ENCODE results near the gene BTG2. TPM values are rescaled to one million over a fixed set of nuclear protein-coding genes. Genes with fewer than 3 reads are reported as not detected.
"Not testable (repeated sequence)": the region's sequence is repeated elsewhere in the genome, so short reads cannot be mapped to it uniquely, and the experiment has no call there.

BTG2 gene
- total and polyA plus RNA-seq, 2 donors (not counting 1 experiment from before 2014, with no cell fraction given), result 9.8 to 26.3 TPM

- Histone ChIP-seq H2AFZ (ENCODE audit: low read length) (no peak overlapping the region), H3K4me3 (replicated peaks in 1 of 4; ENCODE audit: control extremely low read depth in 1 of 4, insufficient read depth in 1 of 4, low read depth in 3 of 4, low read length in 4 of 4) (no peak overlapping the region), H3K9me3 (ENCODE audit: control insufficient read depth, insufficient read depth, low read depth, low read length) (no peaks in the 10 kb centered on the region), H3K27ac (ENCODE audit: insufficient read depth, low read length) (no peak overlapping the region), H3K4me2 (ENCODE audit: extremely low read depth, insufficient read depth, low read length) (no peak overlapping the region), H3K79me2 (ENCODE audit: control insufficient read depth, insufficient read depth, low read length) (no peaks in the 10 kb centered on the region), H4K20me1 (ENCODE audit: control insufficient read depth, extremely low read depth, insufficient read depth, low read length) (no peaks in the 10 kb centered on the region), H3K27me3 (ENCODE audit: control insufficient read depth, insufficient read depth, low read length) (peaks cover 25% of the 10 kb centered on the region), H3K36me3 (ENCODE audit: control insufficient read depth, insufficient read depth, low read length) (no peaks in the 10 kb centered on the region), H3K9ac (ENCODE audit: insufficient read depth, low read length) (no peak overlapping the region), H3K4me1 (ENCODE audit: control insufficient read depth, extremely low read depth, insufficient read depth, low read length) (no peaks in the 10 kb centered on the region)
- DNase-seq (ENCODE audit: low read depth in 2 of 2), result no peak
- no peak for TF ChIP-seq EZH2 (IDR thresholded peaks at IDR 0.05; ENCODE audit: low read length, missing control alignments)
- no peak for TF ChIP-seq CTCF (conservative IDR thresholded peaks at IDR 0.05 in 1 of 2, IDR thresholded peaks at IDR 0.05 in 1 of 2; ENCODE audit: low read depth in 1 of 2, low read length in 2 of 2)
Measured at GRCh38 chr1:203295796-203296195, 9.5 kb upstream of the BTG2 start.

- no peaks in the 10 kb centered on the region for H3K9me3 ChIP-seq (ENCODE audit: control insufficient read depth, insufficient read depth, low read depth, low read length)
- no peaks in the 10 kb centered on the region for H3K36me3 ChIP-seq (ENCODE audit: control insufficient read depth, insufficient read depth, low read length)
- no peak overlapping the region for H3K4me2 ChIP-seq (ENCODE audit: extremely low read depth, insufficient read depth, low read length)
- H3K27me3 ChIP-seq (ENCODE audit: control insufficient read depth, insufficient read depth, low read length), result peaks cover 31% of the 10 kb centered on the region
- no peaks in the 10 kb centered on the region for H3K79me2 ChIP-seq (ENCODE audit: control insufficient read depth, insufficient read depth, low read length)
- H3K4me3 ChIP-seq (replicated peaks in 1 of 4; ENCODE audit: control extremely low read depth in 1 of 4, insufficient read depth in 1 of 4, low read depth in 3 of 4, low read length in 4 of 4), result no peak overlapping the region
- no peaks in the 10 kb centered on the region for H3K4me1 ChIP-seq (ENCODE audit: control insufficient read depth, extremely low read depth, insufficient read depth, low read length)
- H2AFZ ChIP-seq (ENCODE audit: low read length), result no peak overlapping the region
- no peak overlapping the region for H3K27ac ChIP-seq (ENCODE audit: insufficient read depth, low read length)
- no peak overlapping the region for H3K9ac ChIP-seq (ENCODE audit: insufficient read depth, low read length)
- TF ChIP-seq EZH2 (IDR thresholded peaks at IDR 0.05; ENCODE audit: low read length, missing control alignments), result no peak
- no peak for TF ChIP-seq CTCF (conservative IDR thresholded peaks at IDR 0.05 in 1 of 2, IDR thresholded peaks at IDR 0.05 in 1 of 2; ENCODE audit: low read depth in 1 of 2, low read length in 2 of 2)
- no peak for DNase-seq (ENCODE audit: low read depth in 2 of 2)
- H4K20me1 ChIP-seq (ENCODE audit: control insufficient read depth, extremely low read depth, insufficient read depth, low read length), result no peaks in the 10 kb centered on the region
Measured at GRCh38 chr1:203296460-203297073, 8.8 kb upstream of the BTG2 start.

- Histone ChIP-seq H3K36me3 (ENCODE audit: control insufficient read depth, insufficient read depth, low read length) (no peaks in the 10 kb centered on the region), H3K4me3 (replicated peaks in 1 of 4; ENCODE audit: control extremely low read depth in 1 of 4, insufficient read depth in 1 of 4, low read depth in 3 of 4, low read length in 4 of 4) (no peak overlapping the region), H3K4me2 (ENCODE audit: extremely low read depth, insufficient read depth, low read length) (no peak overlapping the region), H3K4me1 (ENCODE audit: control insufficient read depth, extremely low read depth, insufficient read depth, low read length) (no peaks in the 10 kb centered on the region), H4K20me1 (ENCODE audit: control insufficient read depth, extremely low read depth, insufficient read depth, low read length) (no peaks in the 10 kb centered on the region), H3K27ac (ENCODE audit: insufficient read depth, low read length) (no peak overlapping the region), H3K9me3 (ENCODE audit: control insufficient read depth, insufficient read depth, low read depth, low read length) (no peaks in the 10 kb centered on the region), H3K79me2 (ENCODE audit: control insufficient read depth, insufficient read depth, low read length) (no peaks in the 10 kb centered on the region), H3K9ac (ENCODE audit: insufficient read depth, low read length) (no peak overlapping the region), H2AFZ (ENCODE audit: low read length) (no peak overlapping the region), H3K27me3 (ENCODE audit: control insufficient read depth, insufficient read depth, low read length) (peaks cover 33% of the 10 kb centered on the region)
- TF ChIP-seq CTCF (conservative IDR thresholded peaks at IDR 0.05 in 1 of 2, IDR thresholded peaks at IDR 0.05 in 1 of 2; ENCODE audit: low read depth in 1 of 2, low read length in 2 of 2) (no peak), EZH2 (IDR thresholded peaks at IDR 0.05; ENCODE audit: low read length, missing control alignments) (no peak)
- no peak for DNase-seq (ENCODE audit: low read depth in 2 of 2)
Measured at GRCh38 chr1:203299169-203299568, 6.2 kb upstream of the BTG2 start.

GRCh38 chr1:203299719-203300429, 5.4 kb upstream of the BTG2 start:
- H3K4me2 ChIP-seq (ENCODE audit: extremely low read depth, insufficient read depth, low read length); H3K9me3 ChIP-seq (ENCODE audit: control insufficient read depth, insufficient read depth, low read depth, low read length); H3K27ac ChIP-seq (ENCODE audit: insufficient read depth, low read length); DNase-seq (ENCODE audit: low read depth in 2 of 2); H4K20me1 ChIP-seq (ENCODE audit: control insufficient read depth, extremely low read depth, insufficient read depth, low read length); H3K9ac ChIP-seq (ENCODE audit: insufficient read depth, low read length); H3K36me3 ChIP-seq (ENCODE audit: control insufficient read depth, insufficient read depth, low read length); H2AFZ ChIP-seq (ENCODE audit: low read length); H3K4me3 ChIP-seq (replicated peaks in 1 of 4; ENCODE audit: control extremely low read depth in 1 of 4, insufficient read depth in 1 of 4, low read depth in 3 of 4, low read length in 4 of 4); H3K79me2 ChIP-seq (ENCODE audit: control insufficient read depth, insufficient read depth, low read length); H3K4me1 ChIP-seq (ENCODE audit: control insufficient read depth, extremely low read depth, insufficient read depth, low read length): not testable (repeated sequence)
- peaks cover 33% of the 10 kb centered on the region for H3K27me3 ChIP-seq (ENCODE audit: control insufficient read depth, insufficient read depth, low read length)
